Keratinocyte (primary cell): ENCODE data around the gene RHOB.

Experiments used
- CTCF ChIP-seq, 3 experiments: IDR thresholded peaks in 1 of 3; conservative IDR thresholded peaks in 1 of 3; optimal IDR thresholded peaks in 1 of 3; 2 replicates in 2 of 3; 3 replicates in 1 of 3; pipeline versions ENCODE3 to v1.5.1; 2011; ENCODE audit warnings: low read length in 3 of 3, mild to moderate bottlenecking in 3 of 3, moderate library complexity in 2 of 3, control low read depth in 1 of 3, inconsistent platforms in 1 of 3; ENCODE audit not compliant: insufficient read depth in 2 of 3; ENCODE audit errors: extremely low read depth in 1 of 3
- EZH2 ChIP-seq: IDR thresholded peaks from one replicate; pipeline ENCODE4 v1.6.1; 2012; ENCODE audit warnings: inconsistent platforms, mild to moderate bottlenecking, low read length, moderate library complexity

- TF ChIP-seq CTCF (optimal IDR thresholded peaks at IDR 0.05 in 1 of 3, IDR thresholded peaks at IDR 0.05 in 1 of 3, conservative IDR thresholded peaks at IDR 0.05 in 1 of 3; ENCODE audit: extremely low read depth in 1 of 3, insufficient read depth in 2 of 3, low read length in 3 of 3) (no peak), EZH2 (no peak)
Observed at GRCh38 chr2:20425371-20425881, 21.4 kb upstream of the RHOB start.
